ENCODE data around the gene PPT2. TPM values are rescaled to one million over a fixed set of nuclear protein-coding genes. Genes with fewer than 3 reads are reported as not detected.

PPT2 gene
- total and polyA plus RNA-seq, 2 experiments from 2014 or later = 27.2 to 34.3 TPM

GRCh38 chr6:32109765-32110160, 44.2 kb upstream of the PPT2 start:
- no peak overlapping the region for H3K27ac ChIP-seq

GRCh38 chr6:32110632-32111031, 43.3 kb upstream of the PPT2 start:
- TF ChIP-seq EZH2phosphoT487 (IDR thresholded peaks at IDR 0.05; ENCODE audit: low read depth, severe bottlenecking, unreplicated experiment) (no peak), CTCF (IDR thresholded peaks at IDR 0.05; ENCODE audit: poor library complexity) (no peak), EZH2 (IDR thresholded peaks at IDR 0.05; ENCODE audit: borderline replicate concordance) (no peak)
- Histone ChIP-seq H4K20me1 (ENCODE audit: insufficient read depth, poor library complexity, severe bottlenecking) (no peaks in the 10 kb centered on the region), H3K79me2 (no peaks in the 10 kb centered on the region), H3K9me2 (replicated peaks; ENCODE audit: insufficient read depth) (no peaks in the 10 kb centered on the region), H3K27me3 (no peaks in the 10 kb centered on the region), H3K4me2 (no peak overlapping the region), H3K36me3 (replicated peaks; ENCODE audit: insufficient read depth, low read depth) (no peaks in the 10 kb centered on the region), H3K4me1 (ENCODE audit: insufficient read depth) (peaks cover 37% of the 10 kb centered on the region), H2AFZ (no peak overlapping the region), H3K4me3 (no peak overlapping the region), H3K9me3 (ENCODE audit: low read depth) (no peaks in the 10 kb centered on the region), H3K27ac (no peak overlapping the region)
- 93% methylated on average over 7 of the region's 7 CpGs for WGBS (ENCODE audit: low lambda C conversion rate, missing lambda C conversion rate)
- no peak for DNase-seq (ENCODE audit: low spot score)

More at GRCh38 chr6:32109765-32110160, 44.2 kb upstream of the PPT2 start:
- TF ChIP-seq EZH2 (IDR thresholded peaks at IDR 0.05; ENCODE audit: borderline replicate concordance) (no peak), CTCF (IDR thresholded peaks at IDR 0.05; ENCODE audit: poor library complexity) (no peak), EZH2phosphoT487 (IDR thresholded peaks at IDR 0.05; ENCODE audit: low read depth, severe bottlenecking, unreplicated experiment) (no peak)
- H3K79me2 ChIP-seq = no peaks in the 10 kb centered on the region
- H3K9me3 ChIP-seq (ENCODE audit: low read depth) = no peaks in the 10 kb centered on the region
- no peak overlapping the region for H3K4me2 ChIP-seq
- WGBS (ENCODE audit: low lambda C conversion rate, missing lambda C conversion rate) = 68% methylated on average over 6 of the region's 6 CpGs
- H3K9me2 ChIP-seq (replicated peaks; ENCODE audit: insufficient read depth) = no peaks in the 10 kb centered on the region
- H3K27me3 ChIP-seq = no peaks in the 10 kb centered on the region
- H2AFZ ChIP-seq = no peak overlapping the region
- no peaks in the 10 kb centered on the region for H3K36me3 ChIP-seq (replicated peaks; ENCODE audit: insufficient read depth, low read depth)
- H3K4me3 ChIP-seq = no peak overlapping the region
- no peak for DNase-seq (ENCODE audit: low spot score)
- H4K20me1 ChIP-seq (ENCODE audit: insufficient read depth, poor library complexity, severe bottlenecking) = no peaks in the 10 kb centered on the region
- peaks cover 37% of the 10 kb centered on the region for H3K4me1 ChIP-seq (ENCODE audit: insufficient read depth)

GRCh38 chr6:32111424-32112066, 42.4 kb upstream of the PPT2 start:
- Histone ChIP-seq H3K9me2 (replicated peaks; ENCODE audit: insufficient read depth) (no peaks in the 10 kb centered on the region), H3K27ac (peak overlapping the region; percentile 24)
- WGBS (ENCODE audit: low lambda C conversion rate, missing lambda C conversion rate) = 78% methylated on average over 7 of the region's 7 CpGs

More at GRCh38 chr6:32111424-32112066, 42.4 kb upstream of the PPT2 start:
- Histone ChIP-seq H2AFZ (no peak overlapping the region), H3K9me3 (ENCODE audit: low read depth) (no peaks in the 10 kb centered on the region), H3K27me3 (no peaks in the 10 kb centered on the region), H3K4me1 (ENCODE audit: insufficient read depth) (peaks cover 37% of the 10 kb centered on the region), H4K20me1 (ENCODE audit: insufficient read depth, poor library complexity, severe bottlenecking) (no peaks in the 10 kb centered on the region), H3K79me2 (no peaks in the 10 kb centered on the region), H3K4me3 (no peak overlapping the region), H3K4me2 (no peak overlapping the region), H3K36me3 (replicated peaks; ENCODE audit: insufficient read depth, low read depth) (no peaks in the 10 kb centered on the region)
- DNase-seq (ENCODE audit: low spot score) = no peak
- TF ChIP-seq EZH2 (IDR thresholded peaks at IDR 0.05; ENCODE audit: borderline replicate concordance) (no peak), CTCF (IDR thresholded peaks at IDR 0.05; ENCODE audit: poor library complexity) (no peak), EZH2phosphoT487 (IDR thresholded peaks at IDR 0.05; ENCODE audit: low read depth, severe bottlenecking, unreplicated experiment) (no peak)
